SK-N-MC (cell line): ENCODE measurements around the gene LCOR.

Experiments used
- EZH2 ChIP-seq: fragments of 200-600 bp; sonication (generic); IDR thresholded peaks from one replicate; pipeline ENCODE4 v1.6.1; 2017; ENCODE audit warnings: antibody characterized with exemption
- POLR2AphosphoS5 ChIP-seq: IDR thresholded peaks from 2 replicates; pipeline ENCODE4 v1.6.1; 2012; ENCODE audit warnings: mild to moderate bottlenecking, low read depth, low read length, borderline replicate concordance

GRCh38 chr10:96958071-96958470 is 126.0 kb downstream of the LCOR start:
- no peak for TF ChIP-seq POLR2AphosphoS5
- no peak for TF ChIP-seq EZH2
